DOHH2 (cell line): Measurements from ENCODE around the gene SPINT2.

Source experiments
- H3F3A ChIP-seq: fragments of 200-600 bp; sonication (generic), shearing (Covaris generic); 2 replicates; pipeline ENCODE4 v1.6.0; 2016; ENCODE audit warnings: antibody characterized with exemption, mild to moderate bottlenecking; ENCODE audit not compliant: control insufficient read depth, insufficient read depth
- H3K27ac ChIP-seq: fragments of 200-600 bp; sonication (generic); 2 replicates; pipeline ENCODE4 v1.5.1; 2014; ENCODE audit warnings: low read depth, mild to moderate bottlenecking, low read length, moderate library complexity
- H3K27me3 ChIP-seq: fragments of 200-600 bp; sonication (generic); 2 replicates; pipeline ENCODE4 v1.6.1; 2014; ENCODE audit warnings: mild to moderate bottlenecking, low read length, mixed read lengths; ENCODE audit not compliant: control insufficient read depth
- H3K36me3 ChIP-seq: fragments of 200-600 bp; sonication (generic); 2 replicates; pipeline ENCODE4 v1.6.1; 2014; ENCODE audit warnings: mild to moderate bottlenecking, low read length, moderate library complexity, mixed read lengths; ENCODE audit not compliant: control insufficient read depth
- H3K4me1 ChIP-seq: fragments of 200-600 bp; sonication (generic); 2 replicates; pipeline ENCODE4 v1.6.1; 2014; ENCODE audit warnings: mild to moderate bottlenecking, low read length, mixed read lengths; ENCODE audit not compliant: control insufficient read depth
- H3K4me2 ChIP-seq: fragments of 200-600 bp; sonication (generic); 2 replicates; pipeline ENCODE4 v1.6.0; 2014; ENCODE audit warnings: mild to moderate bottlenecking, low read length, moderate library complexity
- H3K4me3 ChIP-seq: fragments of 200-600 bp; sonication (generic); 2 replicates; pipeline ENCODE4 v1.5.1; 2014; ENCODE audit warnings: mild to moderate bottlenecking, low read length, mixed read lengths
- H3K79me2 ChIP-seq: fragments of 200-600 bp; sonication (generic); 2 replicates; pipeline ENCODE4 v1.6.1; 2014; ENCODE audit warnings: mild to moderate bottlenecking, low read length, mixed read lengths; ENCODE audit not compliant: control insufficient read depth
- H3K9me2 ChIP-seq: fragments of 200-600 bp; sonication (generic); replicated peaks from 2 replicates; pipeline ENCODE4 v1.6.1; 2014; ENCODE audit warnings: mild to moderate bottlenecking, low read length, mixed read lengths; ENCODE audit not compliant: control insufficient read depth
- H3K9me3 ChIP-seq: fragments of 200-600 bp; sonication (generic); 2 replicates; pipeline ENCODE4 v1.6.1; 2014; ENCODE audit warnings: antibody characterized with exemption, low read length, mixed read lengths; ENCODE audit not compliant: control insufficient read depth, insufficient read depth
- H4K20me1 ChIP-seq: fragments of 200-600 bp; sonication (generic); 2 replicates; pipeline ENCODE4 v1.6.0; 2014; ENCODE audit warnings: low read depth, mild to moderate bottlenecking, antibody characterized with exemption, low read length, moderate library complexity; ENCODE audit not compliant: control insufficient read depth, insufficient read depth
- EZH2phosphoT487 ChIP-seq: fragments of 200-600 bp; sonication (generic); IDR thresholded peaks from 2 replicates; pipeline ENCODE4 v1.6.1; 2017; ENCODE audit warnings: borderline replicate concordance, mild to moderate bottlenecking, antibody characterized with exemption, low read length, moderate library complexity, mixed read lengths
- TF ChIP-seq, protein P1 (sequence below): fragments of 200-600 bp; sonication (generic); IDR thresholded peaks from one replicate; pipeline ENCODE4 v1.5.1; 2014; ENCODE audit warnings: antibody characterized with exemption, mild to moderate bottlenecking, low read depth, low read length; ENCODE audit not compliant: poor library complexity, severe bottlenecking

The SPINT2 gene

DNA sequence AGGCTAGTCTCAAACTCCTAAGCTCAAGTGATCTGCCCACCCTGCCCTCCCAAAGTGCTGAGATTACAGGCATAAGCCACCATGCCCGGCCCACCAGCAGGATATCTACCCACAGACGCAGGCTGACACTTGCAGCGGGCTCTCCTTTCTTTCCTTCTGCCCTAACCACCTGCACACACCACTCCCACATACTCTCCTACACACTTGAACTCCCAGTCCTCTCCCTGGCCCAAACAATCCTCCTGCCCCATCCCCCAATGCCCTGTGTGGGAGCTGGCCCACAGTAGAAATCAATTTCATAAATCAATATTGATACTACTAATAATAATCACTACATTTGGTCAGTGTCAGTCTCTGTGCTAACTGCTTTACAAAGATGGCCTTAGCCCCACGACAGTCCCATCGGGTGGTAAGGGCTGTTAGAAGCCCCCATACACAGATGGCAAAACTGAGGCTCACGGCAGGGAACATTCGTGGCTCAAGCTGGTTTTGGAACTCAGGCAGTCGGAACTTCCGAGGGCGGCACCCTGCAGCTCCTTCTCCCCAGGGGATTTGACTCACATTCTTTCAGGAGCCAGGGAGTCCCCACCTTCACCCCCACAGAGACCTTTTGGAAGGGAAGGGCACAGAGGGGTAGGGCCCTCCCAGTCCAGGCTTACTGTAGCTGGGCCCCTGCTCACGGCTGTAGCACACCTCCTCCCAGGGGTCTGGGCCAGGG is 36.9 kb upstream of the SPINT2 start:
- Histone ChIP-seq H3K9me2 (no peaks in the 10 kb centered on the region), H3K4me1 (peaks cover 23% of the 10 kb centered on the region), H3K4me2 (0 out of 2 replicates have a peak overlapping the region, but pooled peaks have one; percentile 4), H3K9me3 (no peaks in the 10 kb centered on the region), H3K79me2 (no peaks in the 10 kb centered on the region), H3K4me3 (no peak overlapping the region), H3K27me3 (peaks cover 12% of the 10 kb centered on the region), H3K27ac (no peak overlapping the region), H3F3A (no peaks in the 10 kb centered on the region), H3K36me3 (no peaks in the 10 kb centered on the region), H4K20me1 (no peaks in the 10 kb centered on the region)
- TF ChIP-seq, protein P1, sequence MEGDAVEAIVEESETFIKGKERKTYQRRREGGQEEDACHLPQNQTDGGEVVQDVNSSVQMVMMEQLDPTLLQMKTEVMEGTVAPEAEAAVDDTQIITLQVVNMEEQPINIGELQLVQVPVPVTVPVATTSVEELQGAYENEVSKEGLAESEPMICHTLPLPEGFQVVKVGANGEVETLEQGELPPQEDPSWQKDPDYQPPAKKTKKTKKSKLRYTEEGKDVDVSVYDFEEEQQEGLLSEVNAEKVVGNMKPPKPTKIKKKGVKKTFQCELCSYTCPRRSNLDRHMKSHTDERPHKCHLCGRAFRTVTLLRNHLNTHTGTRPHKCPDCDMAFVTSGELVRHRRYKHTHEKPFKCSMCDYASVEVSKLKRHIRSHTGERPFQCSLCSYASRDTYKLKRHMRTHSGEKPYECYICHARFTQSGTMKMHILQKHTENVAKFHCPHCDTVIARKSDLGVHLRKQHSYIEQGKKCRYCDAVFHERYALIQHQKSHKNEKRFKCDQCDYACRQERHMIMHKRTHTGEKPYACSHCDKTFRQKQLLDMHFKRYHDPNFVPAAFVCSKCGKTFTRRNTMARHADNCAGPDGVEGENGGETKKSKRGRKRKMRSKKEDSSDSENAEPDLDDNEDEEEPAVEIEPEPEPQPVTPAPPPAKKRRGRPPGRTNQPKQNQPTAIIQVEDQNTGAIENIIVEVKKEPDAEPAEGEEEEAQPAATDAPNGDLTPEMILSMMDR = no peak
- no peak for TF ChIP-seq EZH2phosphoT487

DNA sequence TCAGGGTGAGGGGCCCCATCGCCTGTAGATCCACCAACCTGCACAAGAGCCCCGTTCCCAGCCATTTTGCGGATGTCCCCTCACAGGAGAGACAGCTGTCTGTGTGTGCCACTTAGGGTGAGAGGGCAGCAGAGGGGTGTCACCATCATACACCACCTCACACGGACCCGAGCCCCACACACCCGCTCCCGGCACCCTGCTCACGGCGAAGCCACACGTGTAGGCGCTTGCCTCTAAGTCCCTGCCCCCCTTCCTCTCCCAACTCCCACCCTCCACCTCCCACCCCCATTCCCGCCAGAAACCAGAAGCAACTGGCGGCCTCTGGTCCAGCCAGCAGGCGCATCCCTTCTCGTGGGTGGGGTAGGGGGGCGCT is 36.4 kb upstream of the SPINT2 start:
- Histone ChIP-seq H3K79me2 (no peaks in the 10 kb centered on the region), H4K20me1 (no peaks in the 10 kb centered on the region), H3K36me3 (no peaks in the 10 kb centered on the region), H3K27me3 (peaks cover 12% of the 10 kb centered on the region), H3K4me2 (0 out of 2 replicates have a peak overlapping the region, but pooled peaks have one; percentile 4), H3F3A (no peaks in the 10 kb centered on the region), H3K4me3 (no peak overlapping the region), H3K9me2 (no peaks in the 10 kb centered on the region), H3K27ac (no peak overlapping the region), H3K4me1 (peaks cover 22% of the 10 kb centered on the region), H3K9me3 (no peaks in the 10 kb centered on the region)
- TF ChIP-seq, protein P1 = no peak
- TF ChIP-seq EZH2phosphoT487 = no peak

DNA sequence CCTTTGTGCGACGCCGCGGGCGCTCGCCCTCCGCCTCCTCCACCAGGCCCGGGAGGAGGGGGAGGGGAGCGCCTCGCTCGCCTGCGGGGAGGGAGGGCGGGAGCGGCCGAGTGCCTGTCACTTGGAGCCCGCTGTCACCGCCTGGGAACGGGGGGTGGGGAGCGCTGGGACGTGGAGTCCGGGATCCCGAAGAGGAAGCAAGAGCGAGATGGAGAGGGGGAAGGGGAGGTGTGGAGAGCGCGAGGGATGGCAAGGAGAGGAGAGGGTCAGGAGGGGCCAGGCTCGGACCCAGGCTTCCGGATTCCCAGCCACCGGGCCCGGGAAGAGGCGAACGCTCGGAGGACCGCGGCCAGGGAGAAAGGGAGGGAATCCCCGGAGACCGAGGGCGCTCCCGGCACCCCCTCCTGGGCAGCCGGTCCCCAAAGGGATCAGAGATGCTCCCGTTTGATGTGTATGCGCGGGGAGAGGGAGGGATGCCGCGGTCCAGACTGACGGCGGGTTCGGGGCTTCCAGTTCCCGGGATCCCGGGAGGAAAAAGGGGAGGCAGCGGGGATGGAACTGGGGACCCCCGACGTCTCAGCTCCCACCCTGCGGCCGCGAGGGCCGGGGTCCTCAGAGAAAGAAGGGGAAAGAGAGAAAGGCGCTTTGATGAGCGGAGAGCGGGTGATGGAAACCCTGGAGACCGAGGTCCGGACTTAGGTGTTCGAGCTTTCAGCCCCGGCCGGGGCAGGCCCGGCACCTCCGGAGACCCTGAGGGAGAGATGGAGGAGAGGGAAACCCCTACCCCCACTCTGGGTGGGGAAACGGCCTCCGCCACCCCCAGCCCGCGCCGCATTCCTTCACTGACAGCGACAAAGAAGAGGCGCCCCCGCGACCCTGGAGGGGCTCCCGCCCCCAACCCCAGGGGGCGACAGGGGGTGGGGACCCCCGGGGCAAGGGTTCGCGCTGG is 35.6 kb upstream of the SPINT2 start:
- peak overlapping the region; percentile 93 for H3K4me2 ChIP-seq
- peak overlapping the region; percentile 72 for H3K4me3 ChIP-seq
- H3K4me1 ChIP-seq = peaks cover 14% of the 10 kb centered on the region
- H3K27ac ChIP-seq = no peak overlapping the region
- TF ChIP-seq, protein P1 = no peak
- TF ChIP-seq EZH2phosphoT487 = peak; percentile 62; the same call in 1 of the 2 replicates
- H3K9me3 ChIP-seq = no peaks in the 10 kb centered on the region
- no peaks in the 10 kb centered on the region for H3F3A ChIP-seq
- no peaks in the 10 kb centered on the region for H3K36me3 ChIP-seq
- H3K27me3 ChIP-seq = peaks cover 12% of the 10 kb centered on the region
- H3K79me2 ChIP-seq = no peaks in the 10 kb centered on the region
- H4K20me1 ChIP-seq = no peaks in the 10 kb centered on the region
- H3K9me2 ChIP-seq = no peaks in the 10 kb centered on the region
